Cardiac septum (tissue), 1 donor: ENCODE measurements around the gene SEC11A. TPM values are rescaled to one million over a fixed set of nuclear protein-coding genes. Genes with fewer than 3 reads are reported as not detected.
A peak's percentile ranks its signal among the peaks of the same experiment; 100 is the strongest.
"Not testable (repeated sequence)": the region's sequence is repeated elsewhere in the genome, so short reads cannot be mapped to it uniquely, and the experiment has no call there.

Source experiments
- DNase-seq: peaks from one replicate; pipeline ENCODE4 v3.0.0-alpha.2; 2020; ENCODE audit warnings: low spot score
- intact Hi-C: fragments of 100-400 bp; cut with DNase I; formaldehyde crosslinking; loops from one replicate; pipeline ENCODE4 v1.14.0; 2022
- total RNA-seq: library from RNA; stranded (reverse); fragmentation: NEBNext Ultra II Directional; extraction: Animal tissue kit (Norgen Biotek cat#: 25700); gene quantifications from one replicate; pipeline ENCODE4 v1.2.1, GENCODE V29; 2021
- donor health status: DM: no; HTN: no; CAD: no.

The SEC11A gene
- total RNA-seq, 1 donor from 2014 or later: 63.8 TPM

GRCh38 chr15:84697236-84697990 is 18.5 kb downstream of the SEC11A start:
- no peak for DNase-seq
- intact Hi-C loops: no loop called here

- DNase-seq: no peak
- intact Hi-C loops: no loop called here
These were observed 19.2 kb downstream of the SEC11A start for GRCh38 chr15:84696757-84697156.

GRCh38 chr15:84690342-84690741 is 25.6 kb downstream of the SEC11A start:
- no peak for DNase-seq
- intact Hi-C loops: no loop called here

GRCh38 chr15:84689858-84690257 is 26.1 kb downstream of the SEC11A start:
- no peak for DNase-seq
- intact Hi-C loops: no loop called here

GRCh38 chr15:84686446-84686845 is 29.5 kb downstream of the SEC11A start:
- DNase-seq, intact Hi-C loops: not testable (repeated sequence)

- no peak for DNase-seq
- intact Hi-C loops: no loop called here
These were observed 30.6 kb downstream of the SEC11A start for GRCh38 chr15:84685304-84685703.

- intact Hi-C loops: no loop called here
- DNase-seq: no peak
These were observed 31.8 kb downstream of the SEC11A start for GRCh38 chr15:84684092-84684491.

GRCh38 chr15:84681831-84682230 is 34.1 kb downstream of the SEC11A start:
- intact Hi-C loops: no loop called here
- DNase-seq: no peak

- intact Hi-C loops: no loop called here
- DNase-seq: no peak
These were observed 44.7 kb downstream of the SEC11A start for GRCh38 chr15:84671211-84671610.

- intact Hi-C loops: no loop called here
- no peak for DNase-seq
These were observed 46.2 kb downstream of the SEC11A start for GRCh38 chr15:84669726-84670125.

- DNase-seq: no peak
- intact Hi-C loops: no loop called here
These were observed 47.5 kb downstream of the SEC11A start for GRCh38 chr15:84668221-84668982.

- DNase-seq: no peak
- intact Hi-C loops: no loop called here
These were observed 49.6 kb downstream of the SEC11A start for GRCh38 chr15:84666373-84666772.

GRCh38 chr15:84661001-84661400 is 54.9 kb downstream of the SEC11A start:
- intact Hi-C loops: no loop called here
- no peak for DNase-seq

GRCh38 chr15:84659904-84660781 is 55.8 kb downstream of the SEC11A start:
- DNase-seq: no peak

GRCh38 chr15:84658788-84659411 is 57.0 kb downstream of the SEC11A start:
- intact Hi-C loops: loop anchor here (5.0 to 10.0 kb wide), 4 partner anchors 56 to 258 kb away; partner anchors contain the start of genes ALPK3, SEC11A and ZNF592
- no peak for DNase-seq

More at GRCh38 chr15:84659904-84660781, 55.8 kb downstream of the SEC11A start:
- intact Hi-C loops: loop anchor here (5.0 to 10.0 kb wide), 4 partner anchors 55 to 257 kb away; partner anchors contain the start of genes ALPK3, SEC11A and ZNF592

- DNase-seq: peak; percentile 90
- intact Hi-C loops: loop anchor here (5.0 to 10.0 kb wide), 4 partner anchors 57 to 259 kb away; partner anchors contain the start of genes ALPK3, SEC11A and ZNF592
These were observed 57.7 kb downstream of the SEC11A start, which contains the start of gene NMB for GRCh38 chr15:84658080-84658787. Gene NMB (minus strand): TSS chr15:84658199. CDS start chr15:84658152, 47 bp downstream.

GRCh38 chr15:84657748-84658079 is 58.2 kb downstream of the SEC11A start:
- no peak for DNase-seq
- intact Hi-C loops: loop anchor here (5.0 to 10.0 kb wide), 4 partner anchors 57 to 260 kb away; partner anchors contain the start of genes ALPK3, SEC11A and ZNF592

GRCh38 chr15:84656972-84657371 is 59.0 kb downstream of the SEC11A start:
- DNase-seq: no peak
- intact Hi-C loops: loop anchor here (5.0 to 10.0 kb wide), 4 partner anchors 58 to 260 kb away; partner anchors contain the start of genes ALPK3, SEC11A and ZNF592
